HG03558 (cell line): ENCODE data around the gene FBXW8.

Experiments
- ATAC-seq: cut with Tn5 transposase; IDR thresholded peaks from one replicate; pipeline ENCODE4 v1.9.1; 2021; ENCODE audit warnings: moderate number of reproducible peaks; ENCODE audit not compliant: unreplicated experiment; ENCODE audit errors: extremely low read depth

The FBXW8 gene, protein sequence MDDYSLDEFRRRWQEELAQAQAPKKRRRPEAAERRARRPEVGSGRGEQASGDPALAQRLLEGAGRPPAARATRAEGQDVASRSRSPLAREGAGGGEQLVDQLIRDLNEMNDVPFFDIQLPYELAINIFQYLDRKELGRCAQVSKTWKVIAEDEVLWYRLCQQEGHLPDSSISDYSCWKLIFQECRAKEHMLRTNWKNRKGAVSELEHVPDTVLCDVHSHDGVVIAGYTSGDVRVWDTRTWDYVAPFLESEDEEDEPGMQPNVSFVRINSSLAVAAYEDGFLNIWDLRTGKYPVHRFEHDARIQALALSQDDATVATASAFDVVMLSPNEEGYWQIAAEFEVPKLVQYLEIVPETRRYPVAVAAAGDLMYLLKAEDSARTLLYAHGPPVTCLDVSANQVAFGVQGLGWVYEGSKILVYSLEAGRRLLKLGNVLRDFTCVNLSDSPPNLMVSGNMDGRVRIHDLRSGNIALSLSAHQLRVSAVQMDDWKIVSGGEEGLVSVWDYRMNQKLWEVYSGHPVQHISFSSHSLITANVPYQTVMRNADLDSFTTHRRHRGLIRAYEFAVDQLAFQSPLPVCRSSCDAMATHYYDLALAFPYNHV

DNA sequence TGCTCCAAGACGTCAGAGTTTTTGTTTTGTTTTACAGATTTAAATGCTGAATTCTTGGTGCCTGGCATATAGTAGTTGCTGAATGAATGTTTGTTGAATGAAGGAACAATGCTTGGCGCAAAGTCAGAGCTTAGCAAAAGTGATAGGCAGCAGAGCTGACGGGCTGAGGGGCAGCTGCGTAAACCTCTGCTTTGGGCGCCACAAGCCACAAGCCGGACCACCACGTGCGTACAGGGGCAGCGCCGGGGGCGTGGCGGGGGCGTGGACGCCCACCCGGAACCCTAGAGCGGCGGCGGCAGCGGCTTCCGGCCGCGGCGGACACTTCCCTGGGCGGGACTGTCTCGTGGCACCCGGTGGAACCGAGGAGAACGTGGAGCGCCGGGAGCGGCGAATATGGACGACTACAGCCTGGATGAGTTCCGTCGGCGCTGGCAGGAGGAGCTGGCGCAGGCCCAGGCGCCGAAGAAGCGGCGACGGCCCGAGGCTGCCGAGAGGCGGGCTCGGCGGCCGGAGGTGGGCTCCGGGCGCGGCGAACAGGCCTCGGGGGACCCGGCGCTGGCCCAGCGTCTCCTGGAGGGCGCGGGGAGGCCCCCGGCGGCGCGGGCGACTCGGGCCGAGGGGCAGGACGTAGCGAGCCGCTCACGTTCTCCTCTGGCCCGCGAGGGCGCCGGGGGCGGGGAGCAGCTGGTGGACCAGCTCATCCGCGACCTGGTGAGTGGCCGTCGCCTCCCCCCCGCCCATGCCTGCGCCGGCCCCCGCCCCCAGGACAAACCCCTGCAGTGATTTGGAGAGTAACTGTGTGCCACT lies at the start of gene FBXW8:
Gene FBXW8 (plus strand): TSS at position 306 of the 807 bp plus-strand sequence. CDS start 88 bp downstream, at position 394.
- ATAC-seq = no peak

DNA sequence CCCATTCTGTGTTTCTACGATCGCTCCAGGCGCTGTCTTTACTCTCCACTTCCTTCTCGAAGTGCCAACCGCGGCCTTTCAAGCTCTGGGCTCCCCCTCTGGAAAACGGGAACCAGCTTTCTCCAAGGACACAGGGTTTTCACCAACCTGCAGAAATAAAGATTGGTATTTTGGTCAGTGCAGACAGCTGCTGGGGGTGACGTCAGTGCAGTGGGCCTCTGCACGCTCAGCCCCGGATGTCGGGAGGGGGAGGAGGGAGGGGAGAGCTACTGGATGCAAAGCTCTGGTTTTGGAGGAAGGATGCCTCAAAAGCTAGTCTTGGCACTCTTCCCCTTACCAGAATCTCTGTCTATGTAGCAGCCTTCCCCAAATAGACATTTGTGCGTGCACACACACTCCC lies 49.4 kb upstream of the FBXW8 start:
- ATAC-seq = peak; percentile 52

DNA sequence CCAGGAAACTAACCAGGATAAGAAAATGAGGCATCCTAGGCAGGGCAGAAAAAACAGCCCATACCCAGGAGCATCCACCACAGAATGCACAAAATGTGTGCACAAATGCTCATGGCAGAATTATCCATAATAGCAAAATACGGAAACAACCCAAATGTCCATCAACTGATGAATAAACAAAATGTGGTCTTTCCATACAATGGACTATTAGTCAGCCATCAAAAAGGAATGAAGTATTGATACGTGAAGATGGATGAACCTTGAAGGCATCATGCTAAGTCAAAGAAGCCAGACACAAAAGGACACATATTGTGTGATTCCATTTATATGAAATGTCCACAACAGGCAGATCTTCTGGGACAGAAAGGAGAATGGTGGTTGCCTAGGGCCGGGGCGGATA lies 48.6 kb upstream of the FBXW8 start:
- no peak for ATAC-seq

DNA sequence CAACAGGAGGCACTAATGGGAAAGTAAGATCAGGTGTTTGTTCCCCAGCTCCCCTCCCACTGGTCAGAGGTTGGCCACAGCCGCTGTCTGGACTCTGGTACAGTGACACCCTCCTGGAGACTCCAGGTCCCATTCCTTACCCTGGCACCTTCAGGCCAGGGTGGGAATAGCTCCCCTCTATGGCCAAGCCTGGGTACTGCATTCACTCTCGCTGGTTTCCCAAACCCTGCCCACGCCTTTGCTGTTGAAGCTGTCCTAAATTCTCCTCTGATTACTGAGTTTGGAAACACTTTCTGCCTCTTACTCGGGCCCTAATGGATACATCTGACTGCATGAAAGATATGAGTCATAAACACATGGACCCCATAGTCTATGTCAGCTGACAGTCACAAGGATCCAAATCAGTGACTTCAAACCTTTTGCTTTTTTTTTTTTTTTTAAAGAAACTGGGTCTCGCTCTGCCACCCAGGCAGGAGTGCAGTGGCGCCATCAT lies 47.4 kb upstream of the FBXW8 start:
- ATAC-seq = no peak

DNA sequence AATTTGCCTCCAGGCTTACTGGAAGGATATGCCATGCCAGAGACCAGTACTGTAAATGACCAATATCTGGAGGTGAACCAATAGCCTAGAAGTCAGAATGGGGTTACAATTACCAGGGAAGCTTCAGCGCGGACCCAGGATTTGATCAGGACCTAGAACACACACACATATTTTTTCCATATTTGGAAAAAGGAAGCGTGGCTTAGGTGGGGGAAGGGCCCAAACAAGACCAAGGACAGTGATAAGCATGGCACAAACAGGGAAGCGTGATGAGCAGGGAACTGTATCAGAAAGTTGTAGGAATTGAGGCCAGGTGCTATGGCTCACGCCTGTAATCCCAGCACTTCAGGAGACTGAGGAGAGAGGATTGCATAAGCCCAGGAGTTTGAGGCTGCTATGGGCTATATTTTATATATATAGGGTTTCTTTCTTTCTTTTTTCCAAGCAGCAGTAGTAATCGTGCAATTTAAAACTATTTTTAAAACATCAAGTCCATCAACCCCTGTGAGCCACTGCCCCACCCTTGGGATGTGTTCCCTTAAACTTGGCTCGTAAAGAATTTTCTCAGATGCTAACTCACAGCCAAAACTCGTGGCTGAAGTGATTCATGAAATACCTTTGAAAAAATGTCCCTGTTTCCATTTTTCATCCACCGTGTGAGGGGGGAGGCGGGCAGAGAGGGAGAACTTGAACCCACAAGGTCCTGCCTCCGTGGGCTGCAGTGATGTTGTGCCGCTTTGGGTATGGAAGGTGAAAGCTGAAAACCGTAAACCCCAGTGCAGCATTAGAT lies 46.2 kb upstream of the FBXW8 start:
- ATAC-seq = no peak

DNA sequence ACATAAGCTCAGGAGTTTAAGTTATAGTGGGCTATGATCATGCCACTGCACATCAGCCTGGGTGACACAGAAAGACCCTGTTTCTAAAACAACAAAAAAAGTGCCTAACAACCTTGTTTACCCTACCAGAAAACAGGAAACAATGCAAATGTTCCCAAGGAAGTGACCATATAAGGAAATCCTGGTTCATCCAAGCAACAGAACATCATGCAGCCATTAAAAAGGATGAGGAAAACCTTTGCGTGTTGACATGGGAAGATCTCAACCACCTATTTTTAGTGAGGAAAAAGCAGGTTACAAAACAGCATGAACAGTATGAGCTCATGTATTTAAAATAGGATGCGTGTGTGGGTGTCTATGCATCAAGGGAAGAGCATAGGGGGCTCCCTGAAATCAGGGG lies 43.2 kb upstream of the FBXW8 start:
- no peak for ATAC-seq

DNA sequence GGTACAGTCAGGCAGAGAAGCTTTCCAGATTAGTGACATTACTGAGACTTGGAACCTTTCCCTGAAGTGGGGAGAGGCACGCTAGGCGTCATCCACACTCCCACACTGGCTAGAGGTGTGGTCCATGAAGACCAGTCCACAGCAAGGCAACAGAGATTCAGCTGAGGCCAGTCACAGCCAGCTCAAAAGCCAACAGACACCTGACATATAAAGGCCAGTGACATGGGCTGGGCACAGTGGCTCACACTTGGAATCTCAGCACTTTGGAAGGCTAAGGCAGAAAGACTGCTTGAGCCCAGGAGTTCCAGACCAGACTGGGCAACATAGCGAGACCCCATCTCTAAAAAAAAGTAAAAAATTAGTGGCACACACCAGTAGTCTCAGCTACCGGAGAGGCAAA lies 40.4 kb upstream of the FBXW8 start:
- ATAC-seq = no peak

DNA sequence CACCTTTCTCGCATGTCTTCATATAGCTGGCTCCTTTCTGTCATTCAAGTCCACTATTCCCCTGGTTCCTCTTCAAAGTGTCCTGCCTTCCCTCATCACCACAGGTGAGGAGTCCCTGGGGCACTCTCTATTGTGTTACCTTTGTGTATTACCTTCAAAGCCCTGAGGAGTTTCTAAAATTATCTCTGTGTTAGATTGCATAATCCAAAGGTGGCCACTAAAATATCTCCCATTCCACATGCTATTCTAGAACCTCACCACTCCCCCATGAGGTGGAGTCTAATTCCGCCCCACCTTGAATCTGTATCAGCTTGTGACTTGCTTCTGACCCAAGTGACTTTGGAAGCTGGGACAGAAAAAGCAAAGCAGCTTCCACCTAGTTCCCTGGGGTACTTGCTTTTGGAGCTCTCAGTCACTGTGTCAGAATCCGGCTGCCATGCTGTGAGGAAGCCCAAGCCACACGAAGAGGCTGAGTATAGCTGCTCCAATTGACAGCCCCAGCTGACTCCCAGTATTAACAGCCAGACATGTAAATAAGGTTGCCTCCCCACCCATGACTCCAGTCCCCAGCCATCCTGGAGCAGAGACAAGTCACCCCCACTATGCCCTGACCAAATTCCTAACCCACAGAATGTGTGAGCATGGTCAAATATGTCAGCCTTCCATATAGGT lies 36.3 kb upstream of the FBXW8 start:
- ATAC-seq = no peak

DNA sequence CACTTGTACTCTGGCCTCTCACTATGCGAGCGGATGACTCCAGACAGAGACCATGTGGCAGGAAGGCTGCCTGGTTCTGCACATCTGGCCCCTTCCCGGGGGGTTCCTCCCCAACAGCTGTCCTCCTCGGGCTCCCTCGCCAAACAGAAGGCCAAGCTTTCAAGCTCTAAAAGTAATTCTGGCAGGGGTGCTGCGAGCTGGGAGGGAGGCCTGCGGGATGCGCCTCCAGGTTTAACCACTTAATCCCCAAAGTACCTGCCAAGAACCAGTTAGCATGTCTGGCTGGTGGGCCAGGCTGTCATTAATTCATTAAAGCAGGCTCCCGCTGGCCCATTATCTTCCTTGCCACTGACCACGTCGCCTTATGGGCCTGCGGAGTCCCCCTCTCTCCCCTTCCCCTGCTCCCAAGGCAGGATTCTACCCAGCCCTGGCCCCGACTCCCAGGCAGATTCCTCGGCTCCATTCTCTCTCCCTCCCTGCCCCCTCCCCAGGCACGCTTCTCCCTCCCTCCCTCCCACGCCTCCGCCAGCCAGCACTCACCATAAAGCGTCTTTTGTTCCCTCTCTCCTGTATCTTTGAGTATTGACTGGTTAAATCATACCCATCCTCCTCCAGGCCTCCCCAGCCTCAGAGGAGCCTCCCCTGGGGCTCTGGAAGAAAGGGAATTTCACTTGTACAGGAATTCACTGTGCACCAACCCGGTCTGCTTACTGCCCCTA lies 34.4 kb upstream of the FBXW8 start:
- no peak for ATAC-seq

DNA sequence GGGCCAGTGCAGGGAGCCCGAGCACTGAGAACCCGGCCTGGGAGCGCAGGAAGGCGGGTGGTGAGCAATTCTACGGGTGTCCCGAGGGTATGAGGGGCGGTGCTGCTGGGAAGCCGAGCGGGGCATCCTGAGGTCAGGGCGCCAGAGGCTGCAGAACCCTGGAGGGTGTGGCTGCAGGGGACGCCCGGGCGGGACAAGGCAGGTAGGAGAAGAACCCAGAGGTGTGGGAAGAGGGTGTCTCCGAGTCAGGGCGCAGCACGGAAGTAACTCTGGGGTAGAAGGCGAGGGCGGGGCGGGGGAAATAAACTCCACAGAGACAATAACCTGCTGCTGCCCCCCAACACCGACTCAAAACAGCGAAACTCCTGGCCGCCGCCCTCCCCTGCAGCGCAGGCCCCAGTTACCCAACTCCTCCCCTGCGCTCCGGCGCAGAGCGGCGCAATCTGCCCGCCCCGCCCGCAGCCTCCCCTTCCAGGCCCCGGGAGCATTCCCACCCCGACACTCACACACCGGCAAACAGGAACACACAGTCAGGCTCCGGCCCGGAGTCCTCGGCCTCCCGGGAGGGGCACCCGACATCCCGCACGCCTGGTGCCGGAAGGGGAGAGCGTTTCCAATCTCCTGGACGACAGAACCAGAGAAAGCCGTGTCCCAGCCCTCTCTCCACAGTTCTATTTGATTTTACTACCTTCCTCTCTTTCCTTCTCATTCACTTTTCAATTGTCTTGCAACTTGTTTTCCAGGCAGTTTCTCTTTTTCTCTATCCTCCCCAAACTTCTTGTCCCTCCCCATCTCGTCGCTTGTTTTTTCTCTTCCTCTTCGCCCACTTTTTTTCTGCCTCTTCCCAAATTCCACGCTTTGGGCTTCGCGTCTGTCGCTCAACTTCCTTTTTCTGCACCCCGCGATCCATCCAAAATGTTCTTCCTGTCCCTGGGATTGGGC lies 31.9 kb upstream of the FBXW8 start:
- no peak for ATAC-seq

DNA sequence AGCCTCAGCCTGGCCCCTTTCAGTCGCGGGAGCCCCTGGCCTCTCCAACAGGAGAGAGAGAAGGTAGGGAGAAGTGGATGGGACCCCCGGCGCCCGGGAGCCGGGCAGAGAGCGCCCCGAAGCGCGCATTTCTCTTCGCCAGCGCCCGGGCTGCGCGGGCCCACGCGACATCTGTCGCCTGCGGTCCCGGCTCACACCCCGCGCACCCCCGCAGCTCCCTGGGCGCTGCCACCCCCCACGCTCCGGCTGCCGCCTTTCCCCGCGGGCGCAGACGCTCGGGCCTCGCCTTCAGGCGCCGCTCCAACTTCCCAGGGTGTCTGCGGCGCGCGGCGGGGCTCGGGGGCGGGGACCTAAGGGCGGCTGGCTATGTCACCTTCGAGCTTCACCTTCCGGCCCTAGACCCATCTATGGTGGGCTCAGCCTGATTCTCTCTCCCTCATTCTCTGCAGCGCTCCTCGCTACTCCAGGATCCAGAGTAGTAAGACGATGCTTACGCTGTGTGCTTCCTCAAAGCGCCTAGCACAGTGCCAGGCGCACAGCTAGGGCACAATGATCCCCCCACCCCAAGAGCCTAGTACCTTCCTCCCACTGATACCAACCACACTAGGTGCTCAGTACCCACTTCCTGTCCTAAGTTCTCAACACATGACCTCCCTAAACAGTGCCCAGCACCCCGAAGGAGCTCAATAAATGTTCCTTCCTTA lies 31.1 kb upstream of the FBXW8 start:
- ATAC-seq = no peak

DNA sequence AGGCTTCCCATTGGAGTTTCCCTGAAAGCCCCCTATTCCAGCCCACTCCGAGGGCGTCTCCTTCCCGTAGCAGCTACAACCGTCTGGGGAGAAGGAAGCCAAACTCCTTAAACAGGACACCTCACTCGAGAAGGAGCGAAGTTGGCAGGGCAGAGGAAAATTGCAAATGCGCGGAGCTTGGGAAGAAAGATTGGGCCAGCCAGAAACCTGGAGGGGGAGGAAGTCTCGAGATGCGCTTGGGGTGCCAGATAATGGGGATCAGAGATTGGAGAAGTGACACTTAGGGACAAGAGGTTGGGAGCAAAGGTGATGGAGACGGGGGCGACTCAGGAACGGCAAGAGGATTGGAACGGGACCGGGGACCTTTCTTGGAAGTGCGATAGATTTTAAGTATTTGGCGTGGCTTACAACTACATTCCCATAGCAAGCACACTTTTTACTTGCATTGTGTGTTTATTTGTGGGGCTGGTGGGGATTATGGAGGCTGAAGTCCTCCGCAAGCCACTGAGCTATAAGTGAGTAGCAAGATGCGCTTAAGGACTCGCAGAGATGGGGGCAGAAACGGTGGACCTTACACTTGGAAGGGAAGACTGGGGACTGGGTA lies 30.4 kb upstream of the FBXW8 start:
- ATAC-seq = no peak

DNA sequence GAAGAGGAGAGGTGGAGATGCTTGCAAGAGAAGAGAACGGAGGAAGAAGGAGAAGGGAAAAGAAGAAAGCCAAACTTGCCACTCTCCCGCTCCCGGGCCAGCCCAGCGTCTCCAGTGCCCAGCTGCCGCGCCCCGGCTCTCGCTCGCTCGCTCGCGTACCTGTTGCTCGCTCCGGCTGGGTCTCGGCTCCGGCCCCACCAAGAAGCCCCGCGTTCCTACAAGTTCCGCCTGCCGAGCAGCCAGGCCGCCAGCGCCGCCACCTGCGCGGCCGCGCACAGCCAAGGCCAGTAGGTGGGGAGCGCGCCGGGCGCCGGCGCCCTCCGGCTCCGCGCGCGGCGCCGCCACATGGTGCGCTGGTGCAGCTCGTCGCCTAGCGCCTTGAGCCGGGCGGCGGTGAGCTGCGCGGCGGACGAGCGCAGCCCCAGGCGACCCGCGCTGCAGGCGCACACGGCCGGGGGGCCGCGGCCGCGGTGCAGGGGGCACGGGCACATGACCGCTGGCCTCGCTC lies 29.9 kb upstream of the FBXW8 start:
- ATAC-seq = no peak

DNA sequence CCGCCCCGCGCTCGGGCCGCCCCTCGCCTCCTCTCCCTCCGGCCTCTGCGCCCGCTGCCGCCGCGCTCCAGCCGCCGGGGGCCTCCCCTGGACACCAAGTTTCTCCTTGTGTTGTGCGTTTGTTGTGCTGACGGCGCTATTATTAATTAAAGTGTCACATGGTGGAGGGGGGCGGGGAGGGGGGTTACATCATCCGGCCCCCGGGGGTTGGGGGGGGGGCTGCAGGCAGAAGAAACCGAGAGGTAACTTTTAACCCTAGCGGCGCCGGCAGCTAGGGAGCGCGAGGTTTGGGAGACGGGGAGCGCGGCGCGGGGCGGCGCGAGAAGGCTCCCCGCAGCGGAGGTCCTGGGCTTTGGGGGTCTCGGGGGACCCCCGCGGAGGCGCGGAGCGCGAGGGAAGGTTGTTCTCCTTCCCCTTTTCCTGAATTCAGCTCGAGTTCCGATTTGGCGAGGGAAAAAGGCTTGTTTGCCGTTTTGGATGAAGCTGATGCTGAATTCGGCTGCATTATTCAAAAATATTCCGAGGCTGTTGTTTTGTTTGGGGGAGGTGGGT lies 29.3 kb upstream of the FBXW8 start, which contains the start of gene HRK:
Gene HRK (minus strand): TSS at position 117 of the 552 bp plus-strand sequence. CDS start 134 bp downstream, outside the sequence.
- no peak for ATAC-seq

DNA sequence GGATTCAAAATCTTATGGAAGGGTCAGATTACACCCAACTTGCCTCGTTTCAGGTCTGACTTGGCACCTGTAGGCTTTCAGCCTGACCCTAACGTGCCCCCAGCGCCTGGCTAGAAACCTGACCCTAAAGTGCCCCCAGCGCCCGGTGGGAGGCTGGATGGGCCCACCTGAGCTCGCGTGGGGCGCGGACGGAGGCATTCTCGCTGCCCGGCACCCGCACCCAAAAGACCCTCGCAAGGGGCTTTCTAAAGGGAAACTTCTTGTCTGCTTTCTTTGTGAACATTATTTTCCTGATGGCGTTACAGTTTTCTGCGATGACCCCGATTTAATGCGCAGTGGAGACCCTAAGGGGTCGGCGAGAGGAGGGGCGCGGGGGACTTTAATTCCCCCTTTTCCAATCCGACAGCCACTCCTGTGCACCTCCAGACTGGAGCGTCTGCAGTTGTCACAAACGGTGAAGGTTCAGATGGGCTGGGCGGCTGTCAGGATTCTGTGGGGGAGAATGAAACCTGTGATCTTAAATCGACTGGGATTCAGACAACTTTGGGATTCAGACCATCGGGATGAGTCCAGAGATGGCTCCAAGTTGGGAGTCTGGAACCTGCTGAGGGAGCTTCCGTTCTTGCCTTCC lies 28.8 kb upstream of the FBXW8 start:
- no peak for ATAC-seq

DNA sequence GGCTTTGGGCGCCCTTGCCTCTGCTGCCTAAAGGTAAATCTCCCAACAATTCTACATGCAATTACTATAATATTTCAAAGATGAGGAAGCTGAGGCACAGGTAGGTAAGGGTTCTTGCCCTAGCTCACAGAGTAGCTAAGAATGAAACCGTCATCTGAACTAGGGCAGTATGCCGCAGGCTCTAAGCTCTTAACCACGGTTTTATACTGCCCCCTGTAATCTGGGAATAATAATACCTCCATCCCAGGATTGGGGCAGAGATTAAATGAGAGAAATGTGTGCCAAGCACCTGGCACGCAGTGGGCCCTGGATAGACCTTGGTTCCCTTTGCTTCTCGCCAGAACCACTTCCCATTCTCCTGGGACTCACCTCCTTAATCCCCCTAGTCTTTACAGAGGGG lies 28.0 kb upstream of the FBXW8 start:
- ATAC-seq = no peak
